HepG2 (cell line): ENCODE results near the gene ACTA2. TPM values are rescaled to one million over a fixed set of nuclear protein-coding genes. Genes with fewer than 3 reads are reported as not detected.

Experiments used
- LBX2 ChIP-seq: sonication (generic); formaldehyde crosslinking; IDR thresholded peaks from 2 replicates; pipeline ENCODE4 v1.5.0; 2020; ENCODE audit warnings: missing genetic modification reagents, mild to moderate bottlenecking, borderline replicate concordance
- MAX ChIP-seq: IDR thresholded peaks from 2 replicates; pipeline ENCODE4 v1.6.1; 2012; ENCODE audit warnings: inconsistent platforms
- MIXL1 ChIP-seq: IDR thresholded peaks from 2 replicates; pipeline ENCODE4 v1.6.1; 2016
- NR2C2 ChIP-seq: sonication (generic); formaldehyde crosslinking; IDR thresholded peaks from 2 replicates; pipeline ENCODE4 v1.4.0; 2020; ENCODE audit warnings: missing genetic modification reagents, mild to moderate bottlenecking, moderate library complexity, borderline replicate concordance
- PRDM15 ChIP-seq: sonication (generic); formaldehyde crosslinking; IDR thresholded peaks from 2 replicates; pipeline ENCODE4 v1.4.0; 2020; ENCODE audit warnings: missing genetic modification reagents
- RARG ChIP-seq: sonication (generic); formaldehyde crosslinking; IDR thresholded peaks from 2 replicates; pipeline ENCODE4 v1.4.0; 2020; ENCODE audit warnings: low read depth, mild to moderate bottlenecking, missing genetic modification reagents
- RCOR2 ChIP-seq: IDR thresholded peaks from 2 replicates; pipeline ENCODE4 v1.6.1; 2016; ENCODE audit warnings: missing biosample characterization, missing genetic modification reagents
- RFX3 ChIP-seq: IDR thresholded peaks from 2 replicates; pipeline ENCODE4 v1.6.1; 2016; ENCODE audit warnings: missing biosample characterization, missing genetic modification reagents
- RFX5 ChIP-seq: IDR thresholded peaks from 2 replicates; pipeline ENCODE4 v1.6.1; 2011; ENCODE audit warnings: low read depth, low read length, improper control_type of control experiment
- SNAPC5 ChIP-seq: sonication (generic); formaldehyde crosslinking; IDR thresholded peaks from 2 replicates; pipeline ENCODE4 v1.8.1; 2023; ENCODE audit warnings: mild to moderate bottlenecking, missing genetic modification reagents, borderline replicate concordance
- ZFY ChIP-seq: sonication (generic); formaldehyde crosslinking; IDR thresholded peaks from 2 replicates; pipeline ENCODE4 v1.4.0; 2020; ENCODE audit warnings: missing genetic modification reagents
- ZNF232 ChIP-seq: sonication (generic); formaldehyde crosslinking; IDR thresholded peaks from 2 replicates; pipeline ENCODE4 v1.4.0; 2020; ENCODE audit warnings: missing genetic modification reagents, borderline replicate concordance
- ZNF234 ChIP-seq: sonication (generic); formaldehyde crosslinking; conservative IDR thresholded peaks from 2 replicates; pipeline ENCODE4 v1.5.1; 2020; ENCODE audit warnings: mild to moderate bottlenecking, missing genetic modification reagents
- ZNF253 ChIP-seq: sonication (generic); formaldehyde crosslinking; IDR thresholded peaks from 2 replicates; pipeline ENCODE4 v1.8.0; 2022; ENCODE audit warnings: mild to moderate bottlenecking, missing genetic modification reagents, borderline replicate concordance
- ZNF275 ChIP-seq: sonication (generic); formaldehyde crosslinking; IDR thresholded peaks from 2 replicates; pipeline ENCODE4 v1.8.0; 2022; ENCODE audit warnings: missing genetic modification reagents, mild to moderate bottlenecking, inconsistent platforms, borderline replicate concordance
- ZNF280B ChIP-seq: sonication (generic); formaldehyde crosslinking; IDR thresholded peaks from 2 replicates; pipeline ENCODE4 v1.5.0; 2020; ENCODE audit warnings: missing genetic modification reagents, mild to moderate bottlenecking, borderline replicate concordance
- ZNF460 ChIP-seq: sonication (generic); formaldehyde crosslinking; IDR thresholded peaks from 2 replicates; pipeline ENCODE4 v1.5.1; 2020; ENCODE audit warnings: missing genetic modification reagents, mild to moderate bottlenecking, borderline replicate concordance
- ZNF598 ChIP-seq: sonication (generic); formaldehyde crosslinking; IDR thresholded peaks from 2 replicates; pipeline ENCODE4 v1.5.1; 2020; ENCODE audit warnings: mild to moderate bottlenecking, missing genetic modification reagents, borderline replicate concordance
- ZNF784 ChIP-seq: sonication (generic); formaldehyde crosslinking; IDR thresholded peaks from 2 replicates; pipeline ENCODE4 v1.5.1; 2020; ENCODE audit warnings: missing genetic modification reagents, mild to moderate bottlenecking, borderline replicate concordance
- polyA plus RNA-seq, 8 experiments: library from polyadenylated mRNA; depleted of rRNA in 3 of 8; stranded (reverse) in 7 of 8; unstranded in 1 of 8; fragments of >200 nt; fragmentation: Illumina TruSeq in 4 of 8; extraction: Trizol in 4 of 8; gene quantifications; 2 replicates each; pipeline versions ENCODE4 v1.2.1 to v1.2.3, GENCODE V29; 2011 to 2016; ENCODE audit warnings: low read depth in 4 of 8, missing spikeins in 1 of 8, mixed read lengths in 1 of 8; ENCODE audit not compliant: insufficient read depth in 1 of 8
- total RNA-seq, 5 experiments: library from RNA; depleted of rRNA; stranded (reverse); fragments of >200 nt; fragmentation: Illumina TruSeq; extraction: Trizol; gene quantifications; 2 replicates each; pipeline ENCODE4 v1.2.3, GENCODE V29; 2016; ENCODE audit warnings: low read depth in 1 of 5

Gene ACTA2
- total and polyA plus RNA-seq, 2 of the 13 experiments (the other 11 are each of a cell fraction or from before 2014, with no cell fraction given): 21.8 to 59.9 TPM

- TF ChIP-seq PRDM15 (no peak), ZNF232 (CRISPR knock-in tag) (no peak), RFX3 (CRISPR knock-in tag) (no peak), RCOR2 (CRISPR knock-in tag) (no peak), ZNF234 (no peak), MAX (peak; percentile 47; the same call in 1 of the 2 replicates), ZNF784 (no peak; the same call in 1 of the 2 replicates), ZNF598 (CRISPR knock-in tag) (peak; percentile 47; the same call in 1 of the 2 replicates), MIXL1 (no peak), ZFY (CRISPR knock-in tag) (peak; percentile 46; the same call in 1 of the 2 replicates), NR2C2 (CRISPR knock-in tag) (no peak; the same call in 1 of the 2 replicates), ZNF280B (CRISPR knock-in tag) (no peak), ZNF275 (CRISPR knock-in tag) (no peak), LBX2 (CRISPR knock-in tag) (no peak), RARG (CRISPR knock-in tag) (no peak), ZNF460 (CRISPR knock-in tag) (no peak), RFX5 (no peak), SNAPC5 (CRISPR knock-in tag) (no peak), ZNF253 (CRISPR knock-in tag) (no peak)
Measured at GRCh38 chr10:88990384-88991160, 38.0 kb upstream of the ACTA2 start, which contains the start of gene FAS (continued).
